HFFc6 (cell line): ENCODE measurements around the gene CIB2. TPM values are rescaled to one million over a fixed set of nuclear protein-coding genes. Genes with fewer than 3 reads are reported as not detected.

Source experiments
- DNase-seq: peaks from one replicate; pipeline ENCODE4 v3.0.0-alpha.2; 2018
- H3K27ac Mint-ChIP-seq: 2 replicates; pipeline ENCODE4 v1.8.0; 2020; ENCODE audit warnings: mild to moderate bottlenecking, mixed read lengths
- H3K27me3 Mint-ChIP-seq: 2 replicates; pipeline ENCODE4 v1.8.0; 2021; ENCODE audit warnings: mild to moderate bottlenecking, moderate library complexity, mixed read lengths; ENCODE audit not compliant: insufficient read depth
- H3K36me3 Mint-ChIP-seq: 2 replicates; pipeline ENCODE4 v1.8.0; 2021; ENCODE audit warnings: low read depth, mixed read lengths
- H3K4me1 Mint-ChIP-seq: 2 replicates; pipeline ENCODE4 v1.8.0; 2020; ENCODE audit warnings: low read depth, mixed read lengths
- H3K4me3 Mint-ChIP-seq: 2 replicates; pipeline ENCODE4 v1.8.0; 2020; ENCODE audit warnings: mild to moderate bottlenecking, moderate library complexity, mixed read lengths
- H3K9me3 Mint-ChIP-seq: 2 replicates; pipeline ENCODE4 v1.8.0; 2020; ENCODE audit warnings: mild to moderate bottlenecking, mixed read lengths
- CTCF ChIP-seq: fragments of 200-600 bp; sonication (generic); IDR thresholded peaks from 2 replicates; pipeline ENCODE4 v1.5.0; 2021; ENCODE audit warnings: antibody characterized with exemption, mild to moderate bottlenecking
- total RNA-seq, 6 experiments: library from RNA; stranded (reverse); fragmentation: NEBNext Ultra II Directional; extraction: Animal tissue kit (Norgen Biotek cat#: 25700); gene quantifications; 2 replicates in 1 of 6; 3 replicates in 5 of 6; pipeline ENCODE4 v1.2.3, GENCODE V29; 2021

The CIB2 gene
- total RNA-seq, 6 experiments from 2014 or later: 1.3 to 1.8 (median 1.4) TPM

DNA sequence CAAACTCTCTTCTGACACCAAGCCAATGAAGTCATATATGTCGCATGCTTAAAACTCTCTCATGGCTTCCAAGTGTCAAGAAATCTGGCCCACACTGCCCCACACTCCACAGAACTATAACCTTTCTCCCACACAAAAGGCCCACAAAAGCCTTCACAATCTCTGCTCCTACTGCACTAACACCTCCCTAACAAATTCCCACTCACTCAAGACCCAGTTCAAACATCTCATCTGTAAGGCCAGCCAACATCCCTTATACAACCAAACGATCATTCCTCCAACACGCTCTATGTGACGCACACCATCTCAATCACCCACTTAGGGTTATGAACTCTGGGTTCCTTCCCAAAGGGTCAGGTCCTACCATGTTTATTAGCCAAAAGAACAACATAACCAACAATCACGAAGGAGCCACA, 67.3 kb downstream of the CIB2 start:
- DNase-seq: no peak
- Mint-ChIP-seq H3K27ac (no peak overlapping the region), H3K27me3 (no peaks in the 10 kb centered on the region; the same call in 1 of the 2 replicates), H3K36me3 (peaks cover 2% of the 10 kb centered on the region), H3K4me1 (peaks cover 14% of the 10 kb centered on the region), H3K4me3 (no peak overlapping the region), H3K9me3 (no peaks in the 10 kb centered on the region)
- no peak for TF ChIP-seq CTCF

GRCh38 chr15:78063217-78063616, 68.0 kb downstream of the CIB2 start:
- no peak for TF ChIP-seq CTCF
- Mint-ChIP-seq H3K27ac (no peak overlapping the region), H3K36me3 (peaks cover 4% of the 10 kb centered on the region), H3K4me1 (peaks cover 21% of the 10 kb centered on the region), H3K27me3 (no peaks in the 10 kb centered on the region; the same call in none of the 2 replicates), H3K9me3 (no peaks in the 10 kb centered on the region), H3K4me3 (no peak overlapping the region)
- no peak for DNase-seq

- H3K27ac Mint-ChIP-seq: peak overlapping the region; percentile 90
Measured at GRCh38 chr15:78061963-78062427, 69.2 kb downstream of the CIB2 start.

DNA sequence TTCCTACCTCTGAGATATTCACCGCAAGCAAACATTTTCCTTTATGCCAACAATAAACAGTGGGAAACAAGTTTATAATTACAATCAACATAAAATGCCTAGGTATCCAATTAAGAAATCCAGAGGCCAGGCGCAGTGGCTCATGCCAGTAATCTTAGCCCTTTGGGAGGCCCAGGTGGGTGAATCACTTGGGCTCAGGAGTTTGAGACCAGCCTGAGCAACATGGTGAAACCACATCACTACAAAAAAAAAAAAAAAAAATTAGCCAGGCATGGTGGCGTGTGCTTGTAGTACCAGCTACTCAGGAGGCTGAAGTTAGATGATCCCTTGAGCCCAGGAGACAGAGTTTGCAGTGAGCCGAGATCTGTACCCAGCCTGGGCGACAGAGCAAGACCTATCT, 71.0 kb downstream of the CIB2 start:
- H3K36me3 Mint-ChIP-seq: peaks cover 4% of the 10 kb centered on the region
- H3K4me3 Mint-ChIP-seq: no peak overlapping the region
- TF ChIP-seq CTCF: no peak
- H3K4me1 Mint-ChIP-seq: peaks cover 51% of the 10 kb centered on the region
- no peaks in the 10 kb centered on the region; the same call in none of the 2 replicates for H3K27me3 Mint-ChIP-seq
- no peaks in the 10 kb centered on the region for H3K9me3 Mint-ChIP-seq
- DNase-seq: no peak
- no peak overlapping the region for H3K27ac Mint-ChIP-seq

More at GRCh38 chr15:78061963-78062427, 69.2 kb downstream of the CIB2 start:
- Mint-ChIP-seq H3K27me3 (no peaks in the 10 kb centered on the region; the same call in none of the 2 replicates), H3K4me1 (peaks cover 34% of the 10 kb centered on the region), H3K36me3 (peaks cover 4% of the 10 kb centered on the region), H3K4me3 (peak overlapping the region; percentile 87), H3K9me3 (no peaks in the 10 kb centered on the region)
- peak; percentile 39 for DNase-seq
- no peak for TF ChIP-seq CTCF

- Mint-ChIP-seq H3K27ac (peak overlapping the region; percentile 70), H3K27me3 (no peaks in the 10 kb centered on the region; the same call in none of the 2 replicates)
- no peak for TF ChIP-seq CTCF
Measured at GRCh38 chr15:78059110-78059839, 72.0 kb downstream of the CIB2 start.

More at GRCh38 chr15:78059110-78059839, 72.0 kb downstream of the CIB2 start:
- H3K4me3 Mint-ChIP-seq: peak overlapping the region; percentile 17; the same call in 1 of the 2 replicates
- no peak for DNase-seq
- H3K4me1 Mint-ChIP-seq: peaks cover 56% of the 10 kb centered on the region
- peaks cover 4% of the 10 kb centered on the region for H3K36me3 Mint-ChIP-seq
- no peaks in the 10 kb centered on the region for H3K9me3 Mint-ChIP-seq
